ENCODE measurements around the gene RIPK1. TPM values are rescaled to one million over a fixed set of nuclear protein-coding genes. Genes with fewer than 3 reads are reported as not detected.
"Not testable (repeated sequence)": the region's sequence is repeated elsewhere in the genome, so short reads cannot be mapped to it uniquely, and the experiment has no call there.

RIPK1 gene
- total RNA-seq, 3 donors from 2014 or later: 33.1 to 41.9 (median 35.8) TPM

DNA sequence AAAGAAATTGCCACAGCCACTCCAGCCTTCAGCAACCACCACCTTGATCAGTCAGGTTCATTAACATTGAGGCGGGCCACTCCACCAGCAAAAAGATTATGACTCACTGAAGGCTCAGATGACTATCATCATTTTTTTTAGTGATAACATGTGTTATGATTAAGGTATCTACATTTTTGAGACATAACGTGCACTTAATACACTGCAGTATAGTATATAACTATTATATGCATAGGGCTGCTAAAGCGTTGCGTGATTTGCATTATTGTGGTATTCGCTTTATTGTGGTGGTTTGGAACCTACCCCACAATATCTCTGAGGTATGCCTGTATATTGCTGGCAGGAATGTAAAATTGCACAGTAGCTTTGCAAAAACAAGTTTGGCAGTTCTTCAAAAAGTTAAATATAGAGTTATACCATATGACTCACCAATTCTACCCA lies 6.8 kb upstream of the RIPK1 start:
- intact Hi-C loops (cut with DNase I, micrococcal nuclease): no loop called here
- no peak for DNase-seq

DNA sequence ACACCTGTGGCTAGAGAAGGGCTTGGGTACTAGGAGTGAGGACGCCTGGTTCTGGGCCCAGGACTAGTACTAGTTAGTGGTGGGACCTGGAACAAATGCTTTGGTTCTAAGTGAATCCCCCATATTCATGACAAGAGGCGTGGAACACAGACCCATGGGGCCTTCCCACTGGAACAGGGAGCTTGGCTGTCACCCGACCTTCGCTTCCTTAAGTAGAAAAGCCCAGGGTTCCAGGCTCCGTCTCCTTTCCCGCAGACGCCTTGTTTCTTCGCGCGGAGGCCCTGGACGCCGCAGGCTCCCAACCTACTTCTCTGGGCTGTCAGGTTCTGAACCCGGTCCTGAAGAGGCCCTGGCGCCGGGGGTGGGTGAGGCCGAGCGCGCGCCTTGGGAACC lies 5.0 kb upstream of the RIPK1 start:
- intact Hi-C loops (cut with DNase I, micrococcal nuclease); ATAC-seq; H3K9me3 ChIP-seq; H3K4me3 ChIP-seq; H3K36me3 ChIP-seq (ENCODE audit: low read depth): not testable (repeated sequence)
- H3K4me1 ChIP-seq (ENCODE audit: low read depth): peaks cover 14% of the 10 kb centered on the region
- peak in 1 of 3 donors; percentile 41 for DNase-seq

More for the DNA sequence above, 6.8 kb upstream of the RIPK1 start:
- H3K9me3 ChIP-seq: no peaks in the 10 kb centered on the region
- H3K4me3 ChIP-seq: no peak overlapping the region
- peaks cover 6% of the 10 kb centered on the region for H3K4me1 ChIP-seq (ENCODE audit: low read depth)
- ATAC-seq: no peak
- TF ChIP-seq, protein P1, sequence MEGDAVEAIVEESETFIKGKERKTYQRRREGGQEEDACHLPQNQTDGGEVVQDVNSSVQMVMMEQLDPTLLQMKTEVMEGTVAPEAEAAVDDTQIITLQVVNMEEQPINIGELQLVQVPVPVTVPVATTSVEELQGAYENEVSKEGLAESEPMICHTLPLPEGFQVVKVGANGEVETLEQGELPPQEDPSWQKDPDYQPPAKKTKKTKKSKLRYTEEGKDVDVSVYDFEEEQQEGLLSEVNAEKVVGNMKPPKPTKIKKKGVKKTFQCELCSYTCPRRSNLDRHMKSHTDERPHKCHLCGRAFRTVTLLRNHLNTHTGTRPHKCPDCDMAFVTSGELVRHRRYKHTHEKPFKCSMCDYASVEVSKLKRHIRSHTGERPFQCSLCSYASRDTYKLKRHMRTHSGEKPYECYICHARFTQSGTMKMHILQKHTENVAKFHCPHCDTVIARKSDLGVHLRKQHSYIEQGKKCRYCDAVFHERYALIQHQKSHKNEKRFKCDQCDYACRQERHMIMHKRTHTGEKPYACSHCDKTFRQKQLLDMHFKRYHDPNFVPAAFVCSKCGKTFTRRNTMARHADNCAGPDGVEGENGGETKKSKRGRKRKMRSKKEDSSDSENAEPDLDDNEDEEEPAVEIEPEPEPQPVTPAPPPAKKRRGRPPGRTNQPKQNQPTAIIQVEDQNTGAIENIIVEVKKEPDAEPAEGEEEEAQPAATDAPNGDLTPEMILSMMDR (IDR thresholded peaks at IDR 0.05): no peak
- H3K36me3 ChIP-seq (ENCODE audit: low read depth): no peaks in the 10 kb centered on the region

DNA sequence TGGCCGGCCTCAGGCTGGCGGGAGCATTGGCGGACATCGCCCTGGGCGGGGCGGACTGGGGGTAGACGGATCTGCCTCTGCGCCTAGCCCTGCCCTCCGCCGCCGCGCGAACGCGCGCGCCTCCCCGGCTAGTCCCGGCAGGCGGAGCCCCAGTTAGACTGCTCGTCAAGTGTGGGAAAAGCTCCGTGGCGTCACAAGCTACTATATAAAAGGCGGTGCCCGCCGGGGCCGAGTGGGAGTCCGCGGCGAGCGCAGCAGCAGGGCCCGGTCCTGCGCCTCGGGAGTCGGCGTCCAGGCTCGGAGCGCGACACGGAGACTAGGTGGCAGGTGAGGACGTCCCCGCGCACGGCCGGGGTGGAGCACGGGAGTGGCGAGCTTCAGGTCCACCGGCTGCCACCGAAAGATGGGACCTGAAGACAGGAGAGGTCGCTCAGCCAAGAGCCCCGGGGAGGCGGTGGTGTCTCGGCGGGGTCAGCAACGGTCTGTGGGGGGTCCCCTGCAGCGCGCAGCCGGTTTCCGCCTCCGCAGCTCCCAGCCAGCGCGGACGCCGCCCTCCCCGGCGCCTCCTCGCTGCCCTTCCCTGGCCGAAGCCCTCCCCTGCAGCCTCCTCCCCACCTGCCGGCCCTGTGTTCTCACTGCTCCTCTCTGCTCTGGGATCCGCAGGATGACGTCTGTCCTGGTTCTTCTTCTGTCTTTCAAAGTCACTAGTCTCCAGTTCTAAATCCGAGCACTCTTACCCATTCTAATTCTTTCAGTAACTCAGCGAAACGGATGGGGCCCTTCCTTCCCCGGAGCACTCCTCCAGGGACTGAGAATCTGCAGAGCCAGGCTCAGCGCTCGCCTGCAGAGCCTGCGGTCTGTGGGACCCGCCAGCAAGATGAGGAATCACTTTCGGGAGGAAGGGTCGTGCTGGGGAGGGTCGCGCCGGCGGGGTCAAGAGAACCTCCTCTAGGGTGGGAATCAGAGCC lies 4.3 kb upstream of the RIPK1 start:
- intact Hi-C loops (cut with DNase I, micrococcal nuclease): no loop called here
- Histone ChIP-seq H3K36me3 (ENCODE audit: low read depth) (no peaks in the 10 kb centered on the region), H3K4me3 (peak overlapping the region; percentile 65), H3K9me3 (no peaks in the 10 kb centered on the region), H3K4me1 (ENCODE audit: low read depth) (peaks cover 14% of the 10 kb centered on the region)
- TF ChIP-seq, protein P1 (IDR thresholded peaks at IDR 0.05): no peak
- ATAC-seq: peak; percentile 91
- DNase-seq: peak; percentile 97 to 98 (median 98)

DNA sequence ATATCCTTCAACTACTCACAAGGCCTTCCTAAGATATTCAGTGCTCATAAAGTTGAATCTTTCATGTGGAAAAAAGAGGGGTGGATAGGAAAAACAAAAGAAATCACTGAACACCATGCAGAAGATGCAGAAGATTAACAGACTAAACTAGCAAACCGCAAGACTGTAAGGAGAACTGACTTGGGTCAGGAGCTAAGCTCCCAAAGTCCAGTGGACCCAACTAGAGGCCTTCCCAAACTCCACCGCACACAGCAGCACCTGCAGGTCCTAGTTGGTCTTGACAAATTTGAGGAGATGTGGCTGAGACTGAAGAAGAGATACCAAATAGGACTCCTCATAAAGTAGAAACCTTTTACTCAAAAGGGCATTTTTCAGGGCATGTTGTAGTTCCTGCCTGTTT lies 3.3 kb downstream of the RIPK1 start:
- no peak for ATAC-seq
- TF ChIP-seq, protein P1 (IDR thresholded peaks at IDR 0.05): no peak
- Histone ChIP-seq H3K36me3 (ENCODE audit: low read depth) (no peaks in the 10 kb centered on the region), H3K4me1 (ENCODE audit: low read depth) (peaks cover 43% of the 10 kb centered on the region), H3K4me3 (no peak overlapping the region), H3K9me3 (no peaks in the 10 kb centered on the region)
- no peak for DNase-seq
- intact Hi-C loops (cut with DNase I, micrococcal nuclease): no loop called here

DNA sequence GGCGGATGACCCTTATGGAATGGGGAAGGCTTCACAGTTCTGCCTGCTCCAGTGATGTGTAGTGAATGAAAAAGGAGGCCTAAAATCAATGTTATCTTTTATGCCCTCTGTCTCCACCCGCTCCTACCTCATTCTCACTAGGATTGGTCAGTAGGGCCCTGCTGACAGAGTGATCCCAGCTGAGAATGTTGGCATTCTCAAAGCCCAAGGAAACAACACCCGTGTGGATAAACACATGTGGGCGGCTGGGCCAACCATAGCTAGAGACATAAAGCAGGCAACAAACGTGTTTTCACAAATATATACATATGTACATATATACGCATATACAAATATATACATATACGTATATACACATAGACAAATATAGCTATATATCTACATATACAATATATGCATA lies 4.5 kb downstream of the RIPK1 start:
- H3K36me3 ChIP-seq (ENCODE audit: low read depth): peaks cover 10% of the 10 kb centered on the region
- H3K4me3 ChIP-seq: no peak overlapping the region
- peaks cover 35% of the 10 kb centered on the region for H3K4me1 ChIP-seq (ENCODE audit: low read depth)
- intact Hi-C loops (cut with DNase I, micrococcal nuclease): no loop called here
- DNase-seq: no peak
- TF ChIP-seq, protein P1 (IDR thresholded peaks at IDR 0.05): no peak
- no peaks in the 10 kb centered on the region for H3K9me3 ChIP-seq
- no peak for ATAC-seq

DNA sequence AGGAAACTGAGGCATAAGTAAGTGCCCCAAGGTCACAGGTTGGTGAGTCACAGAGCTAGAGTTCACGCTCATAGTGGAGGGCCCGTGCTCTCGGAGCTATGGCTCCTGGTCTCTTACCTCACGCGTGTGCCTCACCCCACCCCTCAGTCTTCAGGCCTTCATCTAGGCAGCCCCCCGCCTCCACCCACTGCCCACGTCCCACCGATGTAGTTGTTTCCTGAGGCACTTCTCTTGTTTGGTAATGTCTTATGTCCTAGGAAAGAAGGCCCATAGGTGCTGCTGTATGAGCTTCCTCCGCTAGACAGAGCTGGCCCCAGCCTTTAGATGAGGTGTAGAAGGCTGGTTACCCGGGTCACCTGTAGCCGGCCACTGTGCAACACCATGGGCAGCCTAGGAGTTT lies 5.1 kb downstream of the RIPK1 start:
- no peak for DNase-seq
- TF ChIP-seq, protein P1 (IDR thresholded peaks at IDR 0.05): no peak
- Histone ChIP-seq H3K9me3 (no peaks in the 10 kb centered on the region), H3K36me3 (ENCODE audit: low read depth) (peaks cover 10% of the 10 kb centered on the region), H3K4me1 (ENCODE audit: low read depth) (peaks cover 35% of the 10 kb centered on the region), H3K4me3 (no peak overlapping the region)
- ATAC-seq: no peak
- intact Hi-C loops (cut with DNase I, micrococcal nuclease): no loop called here
